ENCODE data around the gene TMBIM1.
A peak's percentile ranks its signal among the peaks of the same experiment; 100 is the strongest.

The TMBIM1 gene, protein sequence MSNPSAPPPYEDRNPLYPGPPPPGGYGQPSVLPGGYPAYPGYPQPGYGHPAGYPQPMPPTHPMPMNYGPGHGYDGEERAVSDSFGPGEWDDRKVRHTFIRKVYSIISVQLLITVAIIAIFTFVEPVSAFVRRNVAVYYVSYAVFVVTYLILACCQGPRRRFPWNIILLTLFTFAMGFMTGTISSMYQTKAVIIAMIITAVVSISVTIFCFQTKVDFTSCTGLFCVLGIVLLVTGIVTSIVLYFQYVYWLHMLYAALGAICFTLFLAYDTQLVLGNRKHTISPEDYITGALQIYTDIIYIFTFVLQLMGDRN

DNA sequence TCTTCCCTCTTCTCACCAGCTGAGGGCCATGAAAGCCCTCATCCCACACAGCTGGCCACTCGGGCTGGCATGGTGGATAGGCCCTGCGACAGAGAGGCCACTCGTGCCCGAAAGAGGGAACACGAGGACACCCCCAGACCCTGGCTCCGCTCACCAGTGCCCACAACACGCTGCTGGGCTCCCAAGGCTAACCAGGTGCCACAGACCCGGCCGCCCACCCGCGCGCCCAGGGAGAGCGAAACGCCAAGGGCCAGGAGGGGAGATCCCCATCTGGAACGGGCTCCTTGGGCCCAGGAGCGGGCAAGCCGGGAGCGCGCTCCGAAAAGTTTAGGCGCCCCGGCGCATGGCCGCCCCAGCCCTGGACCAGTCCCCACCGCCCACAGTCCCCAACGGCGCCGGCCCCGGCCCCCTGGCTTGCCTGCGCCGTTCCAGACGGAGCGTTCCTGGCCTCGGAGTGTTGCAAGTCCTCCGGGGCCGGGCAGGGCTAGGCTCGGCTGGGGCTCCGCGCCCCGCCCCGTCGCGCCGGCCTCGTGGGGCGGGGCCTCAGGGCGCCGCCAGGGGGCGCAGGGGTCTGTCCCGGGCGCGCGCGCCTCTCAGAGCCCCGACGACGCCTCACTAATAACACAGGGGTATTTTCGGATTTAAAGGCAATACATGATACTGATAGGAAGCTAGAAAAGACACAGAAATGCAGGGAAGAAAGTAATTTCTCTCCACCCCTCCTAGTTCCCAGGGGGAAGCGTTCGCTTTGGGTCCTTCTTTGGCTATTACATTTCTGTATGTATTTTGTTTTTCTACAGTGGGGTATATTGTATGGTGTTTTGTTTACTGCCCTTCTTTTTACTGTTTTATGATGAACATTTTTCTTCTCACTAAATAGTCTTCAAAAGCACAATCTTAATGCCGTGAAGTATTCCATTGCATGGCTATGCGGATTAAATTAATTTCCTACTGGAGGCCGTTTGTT is at the start of gene TMBIM1:
TMBIM1 (minus strand) TSS at position 456 of the 967 bp plus-strand sequence. CDS start 10,362 bp downstream, outside the sequence.
- peak; percentile 86 for DNase-seq

DNA sequence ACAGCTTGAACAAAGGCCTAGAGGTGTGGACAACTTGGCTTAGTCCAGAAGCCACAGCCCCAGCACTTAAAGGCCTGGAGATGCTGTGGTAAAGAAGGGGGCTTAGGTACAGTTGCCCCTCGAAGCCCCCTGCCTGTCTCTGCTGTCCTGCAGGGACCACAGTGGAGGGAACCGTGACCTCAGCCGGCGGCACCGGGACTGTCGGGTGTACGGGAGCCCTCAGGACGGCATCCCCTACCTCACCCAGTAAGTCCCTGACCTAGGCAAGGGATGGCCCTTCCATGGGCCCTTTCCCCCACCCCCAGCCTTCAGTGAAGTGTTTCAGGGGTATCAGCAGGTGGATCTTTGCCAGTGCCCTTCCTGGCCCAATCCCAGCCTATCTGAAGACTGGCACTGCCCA is 49.1 kb upstream of the TMBIM1 start:
- DNase-seq, result no peak

DNA sequence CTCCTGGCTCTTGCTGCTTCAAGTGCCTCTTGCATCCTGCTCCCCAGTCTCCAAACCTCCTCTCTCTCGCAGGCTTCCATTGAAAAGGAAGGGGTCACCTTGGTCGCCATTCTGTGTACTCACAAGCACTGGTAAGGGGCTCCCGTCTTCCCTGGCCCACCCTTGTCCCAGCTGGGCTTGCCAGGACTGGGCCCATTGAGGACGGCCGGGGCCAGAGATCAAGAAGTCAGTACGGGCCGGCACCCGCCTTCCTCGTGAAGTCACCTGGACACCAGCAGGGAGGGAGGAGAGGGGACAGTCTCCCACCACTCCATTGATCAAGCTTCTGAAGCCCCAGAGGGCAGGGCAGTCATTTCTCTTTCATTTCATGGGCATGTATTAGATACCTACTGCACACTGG is 48.4 kb upstream of the TMBIM1 start:
- no peak for DNase-seq

DNA sequence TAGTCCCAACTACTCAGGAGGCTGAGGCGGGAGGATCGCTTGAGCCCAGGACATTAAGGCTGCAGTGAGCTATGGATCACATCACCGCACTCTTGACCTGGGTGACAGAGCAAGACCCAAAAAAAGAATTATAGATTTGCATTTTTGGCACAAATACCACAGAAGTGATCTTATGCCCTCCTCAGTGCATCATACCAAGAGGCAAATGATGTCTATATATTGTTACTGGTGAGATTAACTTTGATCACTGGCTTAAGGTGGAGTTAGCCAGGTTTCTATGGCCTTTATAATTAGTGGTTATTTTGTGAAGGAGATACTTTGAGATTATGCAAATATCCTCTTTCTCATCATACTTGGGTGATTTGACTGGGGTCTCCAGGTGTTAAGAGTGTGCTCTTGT is 42.2 kb upstream of the TMBIM1 start:
- no peak for DNase-seq

DNA sequence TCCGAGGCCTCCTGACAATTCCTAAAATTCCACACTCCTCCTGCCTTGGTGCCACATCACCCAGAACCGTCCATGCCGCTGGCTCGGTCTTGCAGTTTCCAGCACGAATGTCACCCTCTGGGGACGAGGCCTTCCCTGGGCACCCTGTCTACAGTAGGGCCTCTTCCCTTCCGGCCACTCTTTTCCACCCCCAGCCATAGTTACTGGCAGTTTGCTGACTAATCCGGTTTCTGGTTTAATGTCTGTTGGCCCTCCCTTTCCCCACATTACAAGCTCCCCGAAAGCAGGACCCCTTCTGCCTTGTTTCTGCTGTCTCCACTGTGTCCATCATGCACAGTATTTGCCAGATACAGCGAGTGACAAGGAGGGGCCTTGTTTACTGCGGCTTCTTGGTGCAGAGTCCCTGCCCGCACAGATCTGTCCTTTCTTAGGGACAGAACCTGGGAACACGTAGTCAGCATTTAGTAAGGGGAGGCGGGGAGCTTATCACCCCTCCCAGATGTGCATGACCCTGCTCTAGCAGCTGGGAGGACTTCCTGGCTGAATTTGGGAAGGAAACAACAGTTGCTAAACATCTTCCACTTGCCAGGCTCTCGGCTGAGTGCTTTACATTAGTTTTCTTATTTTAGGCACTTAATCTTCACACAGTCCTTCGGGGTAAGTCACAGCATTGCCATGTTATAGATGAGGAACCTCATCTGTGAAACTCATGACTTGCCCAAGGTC is 40.8 kb upstream of the TMBIM1 start:
- peak; percentile 55 for DNase-seq

DNA sequence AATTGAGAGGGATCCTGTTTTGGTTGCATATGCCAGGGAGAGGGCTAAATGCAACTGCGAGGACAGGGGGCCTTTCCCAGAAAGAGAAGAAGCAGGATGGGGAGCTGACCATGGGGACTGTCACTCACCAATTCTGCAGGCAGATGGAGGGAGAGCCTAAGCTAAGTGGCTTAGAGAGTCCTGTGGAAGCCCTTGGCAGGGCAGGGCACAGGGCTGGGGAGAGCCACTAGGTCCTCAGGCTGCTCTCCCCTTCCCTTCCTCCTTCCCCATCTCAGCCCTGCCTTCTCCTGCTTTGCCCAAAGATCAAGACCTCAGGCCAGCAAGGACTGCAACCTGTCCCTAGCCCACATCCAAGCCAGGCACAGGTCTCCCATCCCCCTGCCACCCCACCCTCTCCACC is 40.0 kb upstream of the TMBIM1 start:
- DNase-seq, result no peak

DNA sequence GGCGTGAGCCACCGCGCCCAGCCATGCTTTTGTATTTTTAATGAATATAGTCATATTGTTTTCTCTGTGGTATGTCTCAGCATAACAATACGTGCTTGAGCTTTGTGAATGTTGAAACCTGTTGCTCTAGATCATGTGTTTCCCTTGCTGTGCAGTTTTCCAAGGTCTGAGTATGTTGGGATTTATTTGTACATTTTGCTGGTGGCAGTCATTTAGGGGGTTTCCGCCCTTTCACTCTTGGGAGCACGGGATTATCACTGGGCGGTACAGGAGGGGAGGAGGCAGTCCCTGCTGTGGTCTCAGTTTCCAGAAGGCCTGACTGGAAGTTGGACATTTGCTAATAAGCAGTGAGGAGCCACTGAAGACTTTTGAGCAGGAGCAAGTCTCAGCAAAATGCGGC is 39.4 kb upstream of the TMBIM1 start:
- DNase-seq, result no peak

DNA sequence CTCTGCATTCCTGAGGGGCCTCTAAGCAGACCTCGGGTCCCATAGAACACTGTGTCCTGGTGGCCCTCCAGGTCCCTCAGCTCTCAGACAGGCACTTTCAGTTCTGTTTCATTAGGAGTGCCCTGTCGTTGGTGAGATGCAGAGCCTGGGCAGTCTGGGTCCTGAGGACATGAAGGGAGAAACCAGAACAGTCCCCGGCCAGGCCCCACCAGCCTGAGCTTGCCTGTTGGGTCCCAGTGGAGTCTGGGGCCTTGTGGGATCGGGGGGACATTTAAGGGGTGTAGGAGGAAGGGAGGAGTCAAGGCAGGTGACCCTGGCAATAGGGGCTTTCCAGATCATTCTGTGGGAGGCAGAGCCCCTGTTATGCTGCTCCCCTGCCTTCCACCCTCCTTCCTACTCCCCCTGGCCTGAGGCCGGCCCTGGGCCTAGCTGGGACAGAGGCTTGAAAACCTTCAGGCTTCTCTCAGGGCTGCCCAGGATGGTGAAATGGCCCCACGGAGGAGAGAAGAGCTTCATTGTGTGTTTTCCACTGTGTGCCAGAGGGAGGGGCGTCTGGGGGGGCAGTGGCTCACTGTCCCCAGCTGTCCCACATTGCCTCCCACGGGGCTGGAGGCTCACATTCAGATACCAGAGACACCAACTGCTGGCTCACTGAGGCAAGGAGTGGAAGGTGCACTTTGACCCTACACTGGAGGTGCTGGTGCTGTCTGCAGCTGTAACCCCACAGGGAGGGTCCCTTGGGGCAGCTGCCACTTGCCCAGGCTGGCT is 37.7 kb upstream of the TMBIM1 start:
- no peak for DNase-seq

DNA sequence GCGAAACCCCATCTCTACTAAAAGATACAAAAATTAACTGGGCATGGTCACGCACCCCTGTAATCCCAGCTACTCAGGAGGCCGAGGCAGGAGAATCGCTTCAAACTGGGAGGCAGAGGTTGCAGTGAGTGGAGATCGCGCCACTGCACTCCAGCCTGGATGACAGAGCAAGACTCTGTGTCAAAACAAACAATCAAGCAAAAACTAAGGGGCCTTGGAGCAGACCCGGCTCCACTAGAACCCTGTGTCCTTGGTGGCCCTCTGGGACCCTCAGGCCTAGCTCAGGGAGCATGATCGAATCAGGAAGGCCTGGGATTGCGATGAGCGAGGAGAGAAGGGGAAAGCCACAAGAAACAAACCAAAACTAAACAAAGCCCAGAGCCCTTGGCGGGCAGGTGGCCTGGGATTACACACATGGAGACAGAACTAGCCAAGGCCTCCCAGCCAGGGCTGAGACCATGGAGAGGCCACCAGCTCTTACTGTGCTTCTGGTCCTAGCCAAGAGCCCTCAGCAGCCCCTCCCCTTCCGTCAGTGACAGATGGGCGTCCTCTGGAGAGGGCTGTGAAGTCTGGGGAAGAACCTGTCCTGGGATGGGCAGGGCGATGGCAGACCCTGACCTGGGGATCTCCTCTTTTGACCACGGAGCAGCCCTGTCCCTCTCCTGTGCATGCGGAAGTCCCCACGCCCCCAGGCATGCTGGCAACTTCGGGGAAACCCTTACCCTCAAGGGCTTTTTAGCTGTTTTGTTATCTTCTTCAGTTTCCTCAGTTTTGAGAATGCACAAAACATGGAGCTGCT is 36.9 kb upstream of the TMBIM1 start:
- DNase-seq, result no peak

DNA sequence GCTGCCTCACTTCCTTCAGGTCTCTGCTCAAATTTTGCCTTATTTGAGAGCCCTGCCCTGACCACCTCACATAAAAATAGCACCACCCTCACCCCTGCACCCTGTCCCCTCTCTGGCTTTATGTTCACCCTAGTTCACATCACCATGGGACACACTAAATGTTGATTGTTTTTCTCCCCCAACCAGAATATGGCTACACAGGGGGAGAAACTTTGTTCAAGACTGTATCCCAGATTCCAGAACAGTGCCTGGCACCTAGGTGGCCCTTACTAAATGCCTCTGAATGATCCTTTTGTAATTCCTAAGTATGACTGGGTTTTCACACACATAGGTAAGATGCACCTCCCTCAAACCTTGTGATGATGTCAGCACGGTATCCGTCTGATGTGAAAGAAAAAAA is 36.0 kb upstream of the TMBIM1 start:
- no peak for DNase-seq

DNA sequence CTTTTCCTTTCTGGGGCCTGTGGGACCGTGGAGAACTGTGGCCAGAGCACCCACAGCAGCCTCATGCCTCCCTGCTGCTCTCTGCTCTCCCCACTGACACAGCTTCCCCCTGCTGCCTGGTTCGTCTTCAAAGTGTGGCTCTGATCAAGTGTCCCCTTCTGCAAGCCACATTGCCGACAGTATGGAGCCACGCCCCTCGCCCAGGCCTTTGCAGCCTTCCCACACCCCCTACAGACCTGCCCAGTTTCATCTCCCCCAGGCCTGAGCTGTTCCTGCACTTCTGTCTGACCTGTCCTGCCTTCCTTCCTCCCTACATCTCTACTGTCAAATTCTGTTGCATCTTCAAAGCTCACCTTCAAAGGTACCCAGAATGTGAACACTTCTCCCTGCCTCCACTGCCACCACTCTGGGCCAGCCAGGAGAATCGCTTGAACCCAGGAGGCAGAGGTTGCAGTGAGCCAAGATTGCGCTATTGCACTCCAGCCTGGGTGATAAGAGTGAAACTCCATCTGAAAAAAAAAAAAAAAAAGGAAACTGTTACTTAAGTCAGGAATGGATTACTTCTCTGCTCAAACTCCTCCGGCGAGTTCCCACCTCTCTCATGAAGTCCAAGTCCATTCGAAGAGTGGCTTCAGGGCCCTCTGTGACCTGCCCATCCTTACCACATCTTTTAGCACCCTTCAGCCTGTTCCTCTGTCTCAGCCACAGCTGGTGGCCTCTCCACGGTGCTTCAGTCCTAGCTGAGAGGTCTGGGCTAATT is 35.3 kb upstream of the TMBIM1 start:
- DNase-seq, result no peak

DNA sequence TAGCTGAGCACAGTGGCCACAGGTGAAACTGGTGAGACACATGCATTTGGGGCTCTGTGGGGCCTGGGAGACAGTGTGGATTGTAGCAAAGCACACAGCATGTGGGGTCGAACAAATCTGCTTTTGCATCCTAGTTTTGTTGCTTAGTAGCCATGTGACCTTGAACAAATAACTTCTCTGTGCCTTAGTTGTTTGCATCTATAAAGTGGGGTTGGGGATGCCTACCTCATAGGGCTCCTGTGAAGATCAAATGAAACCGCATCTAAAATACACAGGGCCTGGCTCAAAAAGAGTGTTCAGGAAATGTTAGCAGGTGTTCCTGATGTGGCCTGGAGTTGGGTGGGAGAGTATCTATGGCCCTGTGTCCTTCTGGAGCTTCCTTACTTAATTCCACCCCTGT is 34.0 kb upstream of the TMBIM1 start:
- DNase-seq, result no peak

DNA sequence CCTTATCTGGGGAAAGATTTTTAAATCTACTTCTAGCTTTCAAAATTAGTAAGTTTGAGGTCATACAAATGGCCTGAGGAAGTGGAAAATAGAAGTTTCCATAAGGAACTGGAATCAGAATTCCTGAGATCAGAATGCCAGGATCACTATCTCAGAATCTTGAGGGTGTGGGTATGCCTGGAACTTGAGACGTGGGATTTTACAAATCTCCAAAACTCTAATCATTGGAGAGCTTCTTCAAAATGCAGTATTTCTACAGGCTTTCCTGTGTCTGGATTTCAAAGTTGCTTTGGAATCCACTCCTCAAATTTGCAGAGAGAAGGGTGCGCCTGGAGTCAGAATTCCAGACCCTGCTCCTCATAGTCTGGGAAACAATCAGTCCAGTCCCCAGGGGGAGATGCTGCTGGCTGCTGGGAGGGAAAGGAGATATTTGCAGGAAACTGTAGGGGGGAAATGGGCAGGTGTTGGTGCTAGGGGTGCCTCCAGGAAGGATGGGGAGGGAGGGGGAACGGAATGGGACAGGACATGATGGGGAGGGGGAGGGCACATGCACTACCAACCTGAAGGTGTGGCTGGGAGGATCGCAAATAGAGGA is 33.4 kb upstream of the TMBIM1 start:
- no peak for DNase-seq

DNA sequence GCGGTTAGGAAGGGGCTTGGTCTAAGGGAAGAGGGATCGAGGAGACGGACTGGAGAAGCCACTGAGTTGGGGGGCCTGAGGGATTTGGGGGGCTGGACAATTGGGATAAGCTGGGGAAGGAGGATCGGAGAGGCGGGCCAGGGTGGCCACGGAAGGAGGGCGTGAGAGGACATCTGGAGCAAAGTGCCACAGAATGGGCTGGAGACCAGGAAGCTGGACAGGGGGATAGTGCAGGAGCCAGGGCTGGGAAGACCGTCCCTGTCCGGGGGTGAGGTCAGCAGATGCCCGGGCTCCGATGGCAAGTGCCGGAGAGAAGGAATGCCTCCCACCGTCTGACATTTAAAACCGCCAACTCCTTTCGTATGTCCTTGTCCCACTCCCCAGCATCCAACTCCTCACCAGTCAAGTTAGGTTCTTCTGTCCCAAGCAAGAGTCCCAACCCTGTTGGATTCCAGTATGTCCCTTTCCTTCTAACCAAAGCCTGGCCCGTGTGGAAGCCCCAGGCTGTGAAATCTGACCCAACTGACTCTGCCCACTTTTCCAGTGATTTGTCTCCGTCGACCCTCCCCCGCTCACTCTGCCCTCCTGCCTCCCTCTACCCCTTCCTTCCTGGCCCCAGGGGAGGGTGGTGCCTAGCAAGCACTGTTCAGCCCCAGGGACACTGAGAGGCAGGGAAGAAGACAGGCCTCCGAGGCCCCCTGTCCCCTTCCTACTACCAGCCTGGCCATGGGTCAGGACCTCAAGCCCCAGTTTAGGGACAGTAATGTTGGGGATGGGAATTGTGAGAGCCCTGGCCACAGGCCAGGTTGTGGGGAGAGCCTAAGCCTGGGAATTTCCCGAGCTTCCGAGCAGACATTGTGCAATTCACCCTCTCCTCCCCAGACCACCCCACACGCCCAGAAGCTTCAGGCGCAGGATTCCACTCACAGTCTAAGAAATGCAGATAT is 31.5 kb upstream of the TMBIM1 start:
- peak; percentile 69 for DNase-seq

DNA sequence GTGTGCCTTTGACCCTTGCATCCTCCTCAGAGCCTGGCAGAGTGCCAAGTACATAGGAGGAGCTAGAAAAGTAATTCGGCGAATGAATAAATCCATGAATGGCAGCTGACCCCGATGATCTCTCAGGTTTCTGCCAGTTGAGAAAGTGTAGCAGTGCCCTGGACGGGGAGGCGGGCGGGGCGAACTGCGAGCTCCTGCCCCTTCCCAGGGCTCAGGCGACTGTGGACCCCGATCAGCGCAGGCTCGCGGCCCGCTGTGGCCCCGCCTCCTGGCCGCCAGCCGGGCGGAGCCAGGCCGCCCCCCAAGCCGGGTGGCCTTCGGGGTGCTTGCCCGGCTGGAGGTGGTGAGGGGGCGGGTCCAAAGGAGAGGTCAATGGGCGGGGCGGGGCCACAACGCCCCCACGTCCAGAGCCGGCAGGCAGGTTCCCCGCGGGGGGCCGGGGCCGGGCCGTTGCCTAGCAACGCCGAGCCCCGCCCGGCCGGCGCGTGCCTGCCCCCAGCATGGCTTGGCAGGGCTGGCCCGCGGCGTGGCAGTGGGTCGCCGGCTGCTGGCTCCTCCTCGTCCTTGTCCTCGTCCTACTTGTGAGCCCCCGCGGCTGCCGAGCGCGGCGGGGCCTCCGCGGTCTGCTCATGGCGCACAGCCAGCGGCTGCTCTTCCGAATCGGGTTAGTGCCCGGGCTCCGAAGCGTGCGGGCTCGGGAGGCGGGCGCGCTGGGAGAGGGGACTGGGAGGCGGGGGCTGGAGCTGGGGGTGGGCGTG is 30.6 kb upstream of the TMBIM1 start:
- peak; percentile 87 for DNase-seq

DNA sequence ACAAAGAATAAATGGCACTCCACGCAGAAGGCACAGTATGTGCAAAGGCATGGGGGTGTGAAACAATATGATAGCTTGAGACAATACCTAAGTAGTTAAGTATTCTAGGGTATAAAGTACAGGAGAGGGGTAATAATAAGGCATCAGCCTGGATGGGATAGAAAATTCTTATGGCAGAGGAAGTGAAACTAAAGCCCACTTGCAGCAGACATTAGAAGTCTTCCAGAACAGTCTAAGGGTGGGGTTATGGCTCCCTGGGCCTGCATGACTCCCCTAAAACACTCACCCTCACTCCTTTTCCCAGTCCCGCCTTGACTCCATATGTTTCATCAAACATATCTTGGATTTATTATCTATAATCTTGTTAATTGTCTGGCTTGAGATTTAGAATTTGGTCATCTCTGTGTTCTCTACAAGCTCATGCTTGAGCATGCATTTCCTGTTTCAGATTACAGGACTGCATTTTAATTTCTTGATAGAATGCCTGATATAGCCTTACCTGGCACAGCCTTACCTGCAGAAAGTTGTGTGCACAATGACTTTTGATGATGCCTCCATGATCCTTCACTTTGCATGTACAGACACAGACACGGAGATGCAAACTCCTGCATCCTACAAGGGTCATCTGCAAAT is 28.5 kb upstream of the TMBIM1 start:
- DNase-seq, result no peak

DNA sequence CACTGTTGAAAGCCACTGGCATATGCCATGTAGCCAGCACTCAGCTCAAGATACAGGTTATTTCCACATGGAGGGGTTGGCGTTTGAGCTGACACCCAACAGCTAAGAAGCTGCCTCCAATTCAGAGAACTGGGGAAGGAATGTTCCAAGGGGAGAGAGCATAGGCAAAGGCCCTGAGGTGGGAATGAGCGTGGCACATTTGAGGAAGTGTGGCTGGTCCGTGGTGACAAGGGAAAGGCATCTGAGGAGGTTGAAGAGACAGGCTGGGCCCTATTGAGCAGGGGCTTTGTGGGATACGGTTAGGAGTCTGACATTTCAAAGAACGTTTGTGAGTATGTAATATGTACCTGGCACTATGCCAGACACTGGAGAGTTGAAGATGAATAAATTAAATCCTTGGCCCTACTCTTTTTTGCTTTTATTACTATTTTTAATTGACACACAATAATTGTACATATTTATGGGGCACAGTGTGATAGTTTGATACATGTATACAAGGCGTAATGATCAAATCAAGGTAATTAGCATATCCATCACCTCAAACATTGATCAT is 27.6 kb upstream of the TMBIM1 start:
- no peak for DNase-seq

DNA sequence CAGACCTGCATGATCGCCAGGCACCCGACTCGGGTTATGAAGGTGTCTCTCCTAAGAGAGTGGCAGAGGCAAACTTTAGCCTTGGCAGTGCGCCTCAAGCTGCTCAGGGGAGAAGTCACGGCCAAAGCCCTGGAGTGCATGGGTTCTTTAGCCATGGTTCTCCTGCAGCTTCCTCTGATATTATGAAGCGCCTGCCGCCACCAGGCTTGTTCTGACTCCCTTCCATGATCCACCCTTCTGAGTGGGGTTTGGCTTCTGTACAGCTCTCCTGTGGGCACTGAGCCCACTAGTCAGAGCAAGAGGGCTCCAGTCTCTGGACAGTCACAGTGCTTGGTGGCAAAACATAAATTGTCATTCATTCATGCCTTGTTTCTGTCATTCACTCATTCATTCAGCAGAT is 25.9 kb upstream of the TMBIM1 start:
- no peak for DNase-seq

Data from femur (tissue), 1 donor.